Measurements from ENCODE around the gene CLCN1.

GRCh38 chr7:143296686-143297085 lies 19.2 kb upstream of the CLCN1 start:
- TF ChIP-seq, protein P1, sequence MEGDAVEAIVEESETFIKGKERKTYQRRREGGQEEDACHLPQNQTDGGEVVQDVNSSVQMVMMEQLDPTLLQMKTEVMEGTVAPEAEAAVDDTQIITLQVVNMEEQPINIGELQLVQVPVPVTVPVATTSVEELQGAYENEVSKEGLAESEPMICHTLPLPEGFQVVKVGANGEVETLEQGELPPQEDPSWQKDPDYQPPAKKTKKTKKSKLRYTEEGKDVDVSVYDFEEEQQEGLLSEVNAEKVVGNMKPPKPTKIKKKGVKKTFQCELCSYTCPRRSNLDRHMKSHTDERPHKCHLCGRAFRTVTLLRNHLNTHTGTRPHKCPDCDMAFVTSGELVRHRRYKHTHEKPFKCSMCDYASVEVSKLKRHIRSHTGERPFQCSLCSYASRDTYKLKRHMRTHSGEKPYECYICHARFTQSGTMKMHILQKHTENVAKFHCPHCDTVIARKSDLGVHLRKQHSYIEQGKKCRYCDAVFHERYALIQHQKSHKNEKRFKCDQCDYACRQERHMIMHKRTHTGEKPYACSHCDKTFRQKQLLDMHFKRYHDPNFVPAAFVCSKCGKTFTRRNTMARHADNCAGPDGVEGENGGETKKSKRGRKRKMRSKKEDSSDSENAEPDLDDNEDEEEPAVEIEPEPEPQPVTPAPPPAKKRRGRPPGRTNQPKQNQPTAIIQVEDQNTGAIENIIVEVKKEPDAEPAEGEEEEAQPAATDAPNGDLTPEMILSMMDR (IDR thresholded peaks at IDR 0.05; ENCODE audit: extremely low read depth in 1 of 2, insufficient read depth in 1 of 2, low read depth in 1 of 2, low read length in 2 of 2) = no peak
- TF ChIP-seq POLR2AphosphoS5 (IDR thresholded peaks at IDR 0.05; ENCODE audit: insufficient read depth, low read depth, low read length) (no peak), POLR2A (IDR thresholded peaks at IDR 0.05; ENCODE audit: low read depth, low read length) (no peak), EZH2 (IDR thresholded peaks at IDR 0.05; ENCODE audit: borderline replicate concordance, low read depth, low read length, severe bottlenecking) (no peak), MYC (IDR thresholded peaks at IDR 0.05; ENCODE audit: low read depth, low read length) (no peak)
